ENCODE results near the gene ECI2.

The ECI2 gene, protein sequence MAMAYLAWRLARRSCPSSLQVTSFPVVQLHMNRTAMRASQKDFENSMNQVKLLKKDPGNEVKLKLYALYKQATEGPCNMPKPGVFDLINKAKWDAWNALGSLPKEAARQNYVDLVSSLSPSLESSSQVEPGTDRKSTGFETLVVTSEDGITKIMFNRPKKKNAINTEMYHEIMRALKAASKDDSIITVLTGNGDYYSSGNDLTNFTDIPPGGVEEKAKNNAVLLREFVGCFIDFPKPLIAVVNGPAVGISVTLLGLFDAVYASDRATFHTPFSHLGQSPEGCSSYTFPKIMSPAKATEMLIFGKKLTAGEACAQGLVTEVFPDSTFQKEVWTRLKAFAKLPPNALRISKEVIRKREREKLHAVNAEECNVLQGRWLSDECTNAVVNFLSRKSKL

DNA sequence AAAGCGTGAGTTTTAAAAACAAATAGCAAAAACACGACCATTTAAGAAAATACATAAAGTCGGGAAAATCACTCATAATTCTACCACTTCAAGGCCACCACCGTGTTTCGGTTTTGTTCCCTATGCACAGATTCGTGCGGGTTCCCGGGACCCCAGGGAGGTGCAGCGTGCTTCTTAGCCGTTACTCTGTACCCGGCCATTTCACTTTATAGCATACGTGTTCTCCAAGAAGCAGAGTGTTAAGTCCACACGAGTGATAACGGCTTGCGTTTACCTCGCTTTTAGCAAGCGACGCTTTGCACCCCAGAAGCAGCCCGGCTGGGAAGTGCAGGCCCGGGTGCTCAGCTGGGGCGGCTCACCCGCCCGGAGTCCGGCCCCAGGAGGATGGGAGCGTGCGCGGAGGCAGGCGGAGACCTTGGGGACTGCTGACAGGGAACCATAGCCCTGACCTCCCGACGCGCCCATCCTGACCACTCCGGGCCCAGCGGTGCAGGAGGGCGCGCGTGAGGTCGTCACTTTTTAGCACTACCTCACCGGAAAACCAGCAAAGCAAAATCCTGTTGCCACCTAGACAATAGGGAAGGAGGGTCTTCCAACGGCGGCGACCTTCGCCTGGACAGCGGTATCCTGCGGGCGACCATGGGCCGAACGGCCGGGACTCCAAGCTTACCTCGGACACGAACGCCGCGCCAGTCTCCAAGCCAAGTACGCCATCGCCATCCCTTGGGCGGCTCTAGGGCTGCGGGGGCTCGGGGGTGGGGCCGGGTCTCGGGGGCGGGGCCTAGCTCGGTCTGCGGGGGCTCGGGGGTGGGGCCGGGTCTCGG lies at the start of gene ECI2:
TSS of gene ECI2 (minus strand) at position 735 of the 824 bp plus-strand sequence. CDS start at position 720, 15 bp downstream.
- peak; percentile 39 for DNase-seq

DNA sequence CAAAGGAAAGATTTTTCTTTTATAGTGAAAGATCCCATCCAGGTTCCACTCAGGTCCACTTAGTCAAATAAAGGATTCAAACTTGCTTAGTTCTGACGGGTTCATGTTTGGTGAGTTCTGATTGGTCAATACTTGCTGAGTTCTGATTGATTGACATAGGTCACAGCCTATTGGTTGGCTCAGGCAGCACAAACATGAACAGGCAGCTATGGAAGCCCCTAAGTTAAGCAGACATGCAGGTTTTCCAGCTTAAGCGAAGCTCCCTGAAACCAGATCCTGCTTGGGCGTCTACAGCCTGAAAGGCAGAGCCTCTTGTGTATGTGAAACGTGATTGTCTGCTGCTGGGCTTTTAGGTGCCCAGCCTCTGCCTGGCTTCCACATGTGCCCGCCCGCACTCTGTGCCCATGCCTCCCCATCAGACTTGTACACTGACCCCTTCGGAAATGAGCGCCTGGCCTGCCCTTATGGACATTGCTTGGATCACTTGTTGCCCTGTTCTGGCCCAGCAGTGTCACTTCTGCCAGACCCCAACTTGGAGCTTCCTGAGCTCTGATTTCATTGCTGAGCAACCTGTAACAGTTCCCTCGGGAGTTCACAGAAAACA lies 45.4 kb upstream of the ECI2 start:
- no peak for DNase-seq

DNA sequence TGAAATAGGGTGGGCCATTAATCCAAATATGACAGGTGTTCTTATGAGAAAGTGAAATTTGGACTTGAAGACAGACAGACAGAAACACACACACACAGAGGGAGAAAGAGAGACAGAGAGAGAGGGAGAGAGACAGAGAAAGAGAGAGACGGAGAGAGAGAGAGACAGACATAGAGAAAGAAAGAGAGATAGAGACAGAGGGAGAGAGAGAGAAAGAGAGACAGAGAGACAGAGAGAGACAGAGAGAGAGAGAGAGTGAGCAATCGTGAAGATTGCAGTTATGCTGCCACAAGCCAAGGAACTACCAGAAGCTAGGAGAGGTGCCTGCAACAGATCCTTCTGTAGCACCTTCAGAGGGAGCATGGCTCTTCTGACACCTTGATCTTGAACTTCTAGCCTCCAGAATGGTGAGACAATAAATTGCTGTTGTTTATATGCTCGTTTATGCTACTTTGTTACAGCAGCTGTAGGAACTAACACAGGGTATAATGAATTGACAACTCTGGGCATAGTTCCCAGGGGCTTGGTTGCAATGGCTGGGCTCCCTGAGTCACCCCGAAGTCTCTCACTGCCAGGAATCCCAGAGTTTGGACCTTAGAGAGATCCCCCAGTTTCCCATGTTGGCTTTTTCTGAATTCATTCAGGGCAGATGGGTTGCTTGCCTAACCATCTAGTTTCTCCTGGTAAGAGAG lies 44.7 kb upstream of the ECI2 start:
- no peak for DNase-seq

DNA sequence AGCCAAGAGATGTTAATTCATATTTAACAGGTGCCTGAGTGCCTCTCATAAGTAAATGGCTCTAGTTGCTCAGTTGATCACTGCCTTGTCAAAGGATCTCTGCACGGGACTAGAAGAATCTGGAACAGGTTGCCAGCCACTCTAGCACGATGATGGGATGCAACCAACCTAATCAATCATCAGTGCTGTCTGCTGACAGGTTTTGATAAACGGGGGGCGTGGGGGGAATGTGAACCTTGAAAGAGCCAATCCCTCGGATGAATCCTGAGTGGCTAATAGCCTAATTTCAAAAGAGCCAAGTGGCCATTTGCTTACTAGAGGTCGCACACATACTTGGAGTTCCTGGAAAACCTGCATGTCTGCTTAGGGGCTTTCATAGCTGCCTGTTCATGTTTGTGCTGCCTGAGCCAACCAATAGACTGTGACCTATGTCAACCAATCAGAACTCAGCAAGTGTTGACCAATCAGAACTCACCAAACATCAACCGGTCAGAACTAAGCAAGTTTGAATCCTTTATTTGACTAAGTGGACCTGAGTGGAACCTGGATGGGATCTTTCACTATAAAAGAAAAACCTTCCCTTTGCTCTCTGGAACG lies 43.5 kb upstream of the ECI2 start:
- DNase-seq, result no peak

DNA sequence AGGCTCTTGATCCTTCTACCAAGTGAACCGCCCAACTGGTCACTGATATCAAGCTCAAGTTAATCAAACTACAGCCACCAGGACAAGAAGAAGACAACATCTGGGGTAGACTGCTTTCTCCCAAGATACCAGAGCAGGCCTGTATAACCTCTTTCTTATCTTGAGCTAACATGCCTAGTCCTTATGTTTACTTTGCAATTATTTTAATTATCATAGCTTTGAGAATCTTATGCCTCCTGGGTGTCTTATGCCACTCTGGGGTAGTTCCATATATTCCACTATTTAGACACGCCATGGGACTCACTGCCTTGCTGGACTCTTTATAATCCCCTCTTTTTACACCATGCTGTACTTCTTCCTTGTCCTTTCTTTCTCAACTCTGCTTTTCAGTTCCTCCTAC lies 41.5 kb upstream of the ECI2 start:
- no peak for DNase-seq

DNA sequence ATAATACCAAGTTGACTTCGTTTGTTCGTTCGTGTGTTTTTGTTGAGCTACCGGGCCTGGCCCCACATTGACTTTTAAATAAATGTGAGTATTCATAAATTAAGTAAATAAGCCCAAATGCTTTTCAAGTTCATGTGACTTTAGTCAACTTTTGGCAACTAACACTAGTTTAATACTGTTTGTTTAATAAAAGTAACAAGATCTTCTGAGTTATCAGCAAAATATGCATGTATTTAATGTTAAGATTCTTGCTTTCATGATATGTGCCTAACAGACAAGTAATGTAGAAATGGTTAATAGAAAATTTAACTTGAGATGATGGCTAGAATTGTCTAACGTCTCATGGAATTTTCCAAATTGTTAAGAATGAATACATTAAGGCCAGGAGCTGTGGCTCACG lies 38.7 kb upstream of the ECI2 start:
- DNase-seq, result no peak

DNA sequence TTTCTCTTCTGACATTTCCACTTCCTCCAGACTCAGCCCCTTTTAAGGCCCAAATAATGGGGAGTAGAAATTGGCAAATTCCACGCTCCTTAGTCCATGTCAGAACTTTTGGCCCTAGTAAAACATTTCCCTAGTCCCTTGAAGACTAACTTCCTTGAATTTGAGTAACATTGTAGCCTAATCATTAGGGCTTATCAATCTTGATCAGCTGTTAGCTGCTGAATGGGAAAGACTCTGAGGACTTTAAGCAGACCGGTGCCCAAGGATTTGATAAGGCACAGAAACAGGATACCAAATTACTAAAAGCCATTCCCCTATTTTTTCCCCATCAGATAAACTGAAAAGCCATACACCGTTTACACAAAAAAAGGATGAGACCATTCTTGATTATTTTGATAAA lies 37.0 kb upstream of the ECI2 start:
- DNase-seq, result no peak

DNA sequence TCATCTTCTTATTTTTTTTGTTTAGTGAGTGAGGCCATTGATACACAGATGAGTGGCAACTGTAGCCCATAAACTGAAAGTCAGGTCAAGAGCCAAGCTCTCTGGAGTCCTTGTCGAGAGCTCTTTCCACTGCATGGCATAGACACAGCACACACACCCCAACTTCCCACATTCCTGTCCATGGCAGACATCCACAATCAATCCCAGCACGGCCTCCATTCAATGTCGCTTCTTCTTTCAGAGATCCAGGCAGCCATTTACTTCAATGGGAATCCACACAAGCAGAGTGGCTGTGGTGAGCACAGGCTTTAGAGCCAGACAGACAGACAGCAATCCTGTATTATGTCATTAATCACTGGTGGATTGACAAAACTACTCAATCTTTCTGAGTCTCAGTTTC lies 34.9 kb upstream of the ECI2 start:
- no peak for DNase-seq

DNA sequence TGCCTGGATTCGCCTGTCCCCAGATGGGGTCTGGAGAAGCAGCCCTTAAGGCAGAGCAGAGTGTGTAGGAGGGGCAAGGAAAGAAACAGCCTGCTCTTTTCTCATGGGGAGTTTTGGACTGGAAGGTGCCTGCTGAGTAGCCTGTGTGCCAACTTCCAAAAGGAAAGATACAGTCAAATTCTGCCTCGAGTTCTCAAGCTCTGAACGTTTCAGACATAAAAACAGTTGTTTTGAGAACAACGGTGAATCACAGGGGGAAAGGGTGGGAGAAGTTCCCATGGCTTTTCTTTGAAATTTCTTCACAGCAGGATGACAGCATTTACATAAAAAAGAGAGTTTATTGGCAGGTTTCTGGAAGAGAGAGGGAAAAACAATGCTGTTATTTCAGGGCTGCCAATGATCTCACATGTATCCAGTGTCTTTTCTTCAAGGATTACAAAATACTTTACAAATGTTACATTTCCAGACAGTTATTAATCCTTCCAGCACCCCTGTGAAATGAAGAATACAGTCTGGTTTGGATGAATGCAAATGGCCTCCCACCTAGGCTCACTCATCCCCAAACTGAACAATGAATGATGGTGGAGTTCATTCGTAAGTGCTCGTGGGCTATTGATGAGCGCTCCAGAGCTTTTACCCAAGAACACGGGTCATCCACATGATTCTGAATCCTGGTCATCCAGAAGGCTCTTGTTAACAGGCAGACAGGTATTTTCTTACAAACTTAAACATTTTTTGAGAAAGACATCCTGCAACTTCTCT lies 33.8 kb upstream of the ECI2 start:
- no peak for DNase-seq

DNA sequence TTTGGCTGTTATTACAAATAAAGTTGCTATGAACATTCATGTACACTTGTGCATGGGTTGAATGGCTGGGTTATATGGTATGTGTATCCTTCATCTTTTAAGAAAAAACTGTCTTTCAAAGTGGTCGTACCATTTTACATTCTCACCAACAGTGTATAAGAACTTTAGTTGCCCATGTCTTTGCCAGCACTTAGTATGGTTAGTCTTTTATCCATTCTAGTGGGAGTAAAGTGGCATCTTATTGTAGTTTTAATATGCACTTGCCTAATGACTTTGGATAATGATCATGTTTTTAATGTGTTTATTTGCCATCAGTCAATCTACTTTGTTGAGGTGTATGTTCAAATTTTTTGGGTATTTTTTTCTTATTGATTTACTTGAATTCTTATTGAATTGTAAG lies 32.5 kb upstream of the ECI2 start:
- DNase-seq, result no peak

DNA sequence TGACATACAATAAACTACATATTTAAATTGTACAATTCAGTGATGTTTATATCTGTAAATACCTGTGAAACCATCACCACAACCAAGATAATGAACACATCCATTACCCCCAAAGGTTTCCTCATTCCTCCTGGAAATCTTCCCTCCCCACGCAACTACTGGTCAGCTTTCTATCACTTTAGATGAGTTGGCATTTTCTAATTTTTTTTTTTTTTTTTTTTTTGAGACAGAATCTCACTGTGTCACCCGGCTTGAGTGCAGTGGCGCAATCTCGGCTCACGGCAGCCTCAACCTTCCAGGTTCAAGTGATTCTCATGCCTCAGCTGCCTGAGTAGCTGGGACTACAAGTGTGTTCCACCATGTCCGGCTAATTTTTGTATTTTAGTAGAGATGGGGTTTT lies 31.7 kb upstream of the ECI2 start:
- DNase-seq, result no peak

DNA sequence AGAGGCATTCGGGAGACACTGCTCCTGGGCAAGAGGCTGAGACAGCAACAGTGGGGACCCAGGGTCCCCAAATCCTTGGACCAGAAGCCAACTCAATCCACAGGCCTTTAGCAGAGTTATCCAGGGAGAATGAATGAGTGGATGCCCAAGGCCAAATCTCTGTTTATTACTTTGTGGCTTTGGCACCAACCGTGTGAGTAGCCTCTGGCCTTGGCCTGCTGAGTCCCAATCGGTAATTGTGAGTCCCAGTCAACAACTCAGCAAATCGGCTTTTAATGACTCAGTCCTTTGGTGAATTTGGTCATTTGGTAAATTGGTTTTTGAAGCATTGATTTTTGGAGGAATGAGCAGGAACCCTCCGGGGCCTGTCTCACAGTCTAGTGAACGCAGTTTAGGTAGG lies 29.1 kb upstream of the ECI2 start:
- DNase-seq, result no peak

DNA sequence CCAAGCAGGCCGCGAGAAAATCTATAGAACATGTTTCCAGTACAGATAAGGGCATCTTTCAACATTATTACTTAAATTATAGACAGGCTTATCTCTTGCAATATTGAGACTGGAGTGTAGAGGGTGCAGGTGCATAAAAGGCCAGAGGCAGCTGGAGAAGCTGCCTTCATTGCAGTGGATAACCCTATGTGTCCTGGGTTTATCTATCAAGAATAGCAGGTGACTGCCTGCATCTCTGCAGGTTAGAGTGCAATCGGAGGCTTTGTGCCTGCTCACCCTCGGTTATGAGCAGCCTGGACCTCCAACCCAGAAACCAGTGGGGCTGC lies 28.7 kb upstream of the ECI2 start:
- peak; percentile 3 for DNase-seq

DNA sequence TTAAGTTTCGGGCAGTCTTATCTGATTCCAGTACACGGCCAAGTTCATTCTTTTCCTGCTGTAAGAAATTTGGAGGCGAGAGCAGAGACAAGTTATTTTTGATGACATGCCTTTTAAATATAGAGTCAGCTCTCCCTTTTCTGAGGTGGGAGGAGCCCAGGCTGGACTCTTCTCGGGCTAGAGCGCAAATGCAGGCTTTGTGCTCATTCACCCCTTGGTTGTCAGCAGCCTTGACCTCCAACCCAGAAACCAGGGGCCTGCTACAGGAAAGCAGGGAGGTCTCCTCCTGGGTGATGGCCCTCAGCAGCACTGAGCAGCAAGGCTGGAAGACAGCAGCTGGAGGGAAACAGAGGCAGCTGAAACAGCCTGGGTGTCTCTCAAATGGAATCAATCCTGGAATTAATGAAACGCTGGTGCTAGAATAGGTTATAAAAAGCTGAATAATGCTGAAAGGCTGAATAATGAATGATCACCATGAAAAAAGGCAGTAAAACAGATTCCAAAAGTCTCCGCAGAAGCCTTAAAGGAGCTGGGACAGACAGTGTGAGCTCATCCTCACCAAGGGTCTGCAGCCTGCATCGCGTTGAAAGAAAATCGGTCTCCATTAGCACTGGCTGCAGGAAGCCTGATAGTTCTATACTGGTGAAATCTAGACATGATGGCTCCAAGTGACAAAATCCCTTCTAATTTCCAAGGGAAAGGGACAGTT lies 28.2 kb upstream of the ECI2 start:
- no peak for DNase-seq

DNA sequence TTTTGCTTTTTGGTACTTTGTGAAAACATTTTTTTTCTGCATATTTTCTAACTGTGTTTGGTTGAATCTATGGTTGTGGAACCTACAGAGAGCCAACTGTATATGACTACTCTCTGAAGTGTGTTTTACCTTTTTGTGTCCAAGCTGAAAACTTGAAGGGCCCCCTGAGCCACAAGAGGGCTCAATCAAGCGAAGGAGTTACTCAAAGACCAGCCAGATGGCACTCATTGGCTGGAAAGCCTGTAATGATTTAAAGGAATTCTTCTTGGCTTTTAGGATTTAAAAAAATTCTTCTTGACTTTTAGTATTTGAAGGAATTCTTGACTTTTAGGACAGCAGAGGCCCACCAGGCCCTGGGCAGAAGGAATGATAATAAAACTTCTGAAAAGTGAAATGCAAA lies 27.0 kb upstream of the ECI2 start:
- DNase-seq, result no peak

DNA sequence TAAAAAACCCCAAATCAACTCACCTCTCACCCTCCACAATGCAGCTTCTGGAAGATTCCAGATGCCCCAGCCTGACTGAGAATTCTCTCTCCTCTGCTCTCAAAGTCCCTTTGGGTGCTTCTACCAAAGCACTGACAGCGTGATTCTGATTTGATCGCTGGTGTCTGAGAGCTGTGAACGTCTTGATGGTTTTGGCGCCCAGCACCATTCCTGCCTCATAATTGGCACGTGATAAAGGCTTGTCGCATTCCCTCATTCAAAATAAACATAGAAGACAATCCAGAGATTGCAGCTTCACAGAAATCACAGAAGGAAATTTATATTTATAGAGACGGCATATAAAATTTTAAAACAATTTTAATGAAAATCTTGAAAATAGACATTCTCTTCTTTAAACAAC lies 24.1 kb upstream of the ECI2 start:
- DNase-seq, result no peak

DNA sequence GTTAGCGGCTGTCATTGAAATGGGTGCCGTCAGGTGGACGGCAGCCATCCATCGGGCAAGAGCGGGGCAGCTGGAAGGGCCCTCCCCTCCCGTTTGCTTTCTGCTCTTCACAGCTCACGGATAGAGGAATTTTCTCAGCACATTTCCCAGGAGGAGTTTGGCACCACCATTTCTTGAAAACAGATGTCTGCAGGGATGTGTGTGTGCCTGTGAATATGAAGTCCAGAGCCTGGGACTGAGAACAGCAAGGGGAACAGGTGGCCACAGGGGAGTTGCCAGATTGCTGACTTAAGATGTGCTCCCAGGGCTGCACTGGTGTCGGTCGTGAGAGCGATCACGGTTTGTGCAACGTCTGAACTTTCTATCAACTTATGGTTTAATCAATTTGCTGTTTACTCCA lies 22.1 kb upstream of the ECI2 start:
- DNase-seq, result no peak

DNA sequence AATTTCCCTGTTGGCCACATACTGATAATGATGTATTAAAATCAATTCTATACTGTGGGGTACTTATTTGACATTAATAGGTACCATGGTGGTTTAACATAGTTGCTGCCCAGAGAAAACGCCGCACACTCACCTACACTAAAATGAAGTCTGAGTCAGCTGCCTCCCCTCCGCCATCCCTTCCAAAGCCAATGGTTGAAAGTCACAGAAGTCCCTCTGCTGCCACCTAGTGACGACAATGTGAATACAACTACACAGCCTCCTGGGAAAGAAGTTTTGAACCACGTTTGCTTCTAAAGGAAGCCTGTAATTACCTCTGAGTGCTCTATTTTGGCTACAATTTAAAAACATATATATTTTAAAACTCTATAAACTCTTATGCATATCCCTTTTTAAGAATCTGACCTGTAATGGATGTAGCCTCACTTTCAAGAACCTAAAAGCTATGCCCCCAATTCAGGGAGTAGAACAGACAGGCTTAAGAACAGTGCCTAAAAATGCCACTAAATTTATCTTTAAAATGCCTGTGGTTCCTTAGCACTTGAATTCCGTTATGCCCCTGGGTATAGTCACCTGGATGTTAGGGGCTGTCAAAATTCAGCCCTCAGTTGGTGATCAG lies 20.6 kb upstream of the ECI2 start:
- peak; percentile 77 for DNase-seq

DNA sequence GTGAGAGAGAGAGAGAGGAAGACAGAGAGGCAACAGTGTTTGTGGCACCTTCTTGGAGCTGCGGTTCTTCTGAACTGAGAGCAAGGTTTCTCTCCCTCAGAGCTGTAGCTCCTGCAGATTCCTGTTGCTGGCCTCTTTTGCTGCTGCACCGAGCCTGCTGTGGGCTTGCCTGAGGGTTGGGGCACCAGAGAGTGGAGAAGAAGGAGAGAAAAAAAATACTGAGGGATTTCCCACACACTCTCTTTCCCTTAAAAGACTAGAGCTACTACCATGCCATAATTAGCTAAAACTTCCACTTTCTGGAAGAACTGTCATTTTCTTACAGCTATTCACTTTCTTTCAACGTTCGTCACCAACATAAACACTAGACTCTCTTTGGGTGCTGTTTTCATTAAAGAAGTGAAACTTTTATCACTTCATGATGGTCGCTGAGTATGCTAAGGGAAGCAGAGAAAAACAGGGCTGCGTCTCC lies 18.2 kb upstream of the ECI2 start:
- no peak for DNase-seq

DNA sequence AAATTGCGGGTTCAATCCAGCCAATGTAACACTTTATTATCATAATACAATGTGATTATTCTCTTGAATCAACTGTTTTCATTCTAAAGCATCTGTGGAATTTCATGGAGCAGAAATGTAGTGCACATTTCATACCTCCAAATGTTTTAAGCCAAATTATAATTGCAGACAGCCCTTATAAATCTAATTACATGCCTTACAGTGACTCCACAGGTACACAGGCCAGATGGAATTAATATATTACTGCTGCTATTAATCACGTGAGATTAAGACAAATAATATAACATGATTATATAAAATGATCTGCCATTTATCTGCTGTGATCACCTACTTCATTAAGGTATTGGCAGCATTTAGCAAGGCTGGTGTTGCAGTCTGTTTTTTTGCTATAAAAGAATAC lies 9.7 kb upstream of the ECI2 start:
- DNase-seq, result no peak

DNA sequence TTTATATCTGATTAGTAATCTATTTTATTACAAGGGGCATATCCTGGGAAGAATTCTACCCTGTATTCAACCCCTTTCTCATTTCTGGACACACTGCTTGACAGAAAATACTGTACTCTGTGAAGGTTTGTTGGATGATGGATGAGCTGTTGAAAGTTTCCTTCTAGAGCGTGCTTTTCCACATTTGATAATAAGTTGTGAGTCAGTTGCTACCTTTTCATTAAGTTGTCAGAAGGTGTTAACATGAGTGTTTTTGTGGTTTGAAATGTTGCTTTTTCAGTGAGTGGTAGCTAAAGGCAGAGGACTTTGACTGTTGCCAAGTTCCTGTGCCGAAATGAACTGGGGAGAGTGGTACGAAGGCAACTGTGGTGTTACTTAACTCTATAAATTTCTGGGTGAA lies 3.9 kb upstream of the ECI2 start:
- peak; percentile 84 for DNase-seq

Measured in NCI-H226 (cell line).